GM06990 (cell line): ENCODE data around the gene GMEB1.
"Not testable (repeated sequence)": the region's sequence is repeated elsewhere in the genome, so short reads cannot be mapped to it uniquely, and the experiment has no call there.

Source experiments
- DNase-seq: peaks from one replicate; pipeline ENCODE4 v3.0.0-alpha.2; 2011; ENCODE audit not compliant: insufficient read length; ENCODE audit errors: extremely low read depth
- H3K27me3 ChIP-seq: replicated peaks from 2 replicates; pipeline ENCODE4 v1.6.0; 2011; ENCODE audit warnings: low read length; ENCODE audit not compliant: control insufficient read depth, insufficient read depth
- H3K36me3 ChIP-seq: 2 replicates; pipeline ENCODE4 v1.5.1; 2011; ENCODE audit warnings: low read length; ENCODE audit not compliant: control insufficient read depth, insufficient read depth
- H3K4me3 ChIP-seq: replicated peaks from 2 replicates; pipeline ENCODE4 v1.5.1; 2011; ENCODE audit warnings: low read depth, mild to moderate bottlenecking, control low read depth, low read length
- CTCF ChIP-seq: IDR thresholded peaks from 2 replicates; pipeline ENCODE4 v1.5.1; 2011; ENCODE audit warnings: low read length, control low read depth, mild to moderate bottlenecking, inconsistent platforms; ENCODE audit not compliant: insufficient read depth, poor library complexity, severe bottlenecking

Gene GMEB1

DNA sequence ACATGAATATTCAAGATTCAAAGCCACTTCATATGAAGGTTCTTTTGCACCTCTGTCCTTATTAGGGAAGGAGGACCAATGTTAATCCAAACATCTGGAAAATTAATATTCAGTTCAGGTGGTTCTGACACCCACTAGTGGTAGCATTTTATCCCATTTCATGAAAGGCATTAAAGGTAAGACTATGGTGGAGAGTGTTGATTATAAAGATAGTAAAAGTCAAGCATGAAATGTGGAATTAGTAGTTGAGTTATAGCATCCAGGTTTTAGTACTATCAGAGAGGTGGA lies 50.7 kb downstream of the GMEB1 start:
- peak; percentile 9 for TF ChIP-seq CTCF

GRCh38 chr1:28720376-28720775 lies 51.8 kb downstream of the GMEB1 start:
- no peak overlapping the region for H3K4me3 ChIP-seq
- no peaks in the 10 kb centered on the region for H3K27me3 ChIP-seq
- no peaks in the 10 kb centered on the region for H3K36me3 ChIP-seq
- TF ChIP-seq CTCF, result no peak
- no peak for DNase-seq

More for the DNA sequence above, 50.7 kb downstream of the GMEB1 start:
- no peak for DNase-seq
- H3K36me3 ChIP-seq, result peaks cover 2% of the 10 kb centered on the region
- no peak overlapping the region for H3K4me3 ChIP-seq
- no peaks in the 10 kb centered on the region for H3K27me3 ChIP-seq

GRCh38 chr1:28721927-28722326 lies 53.3 kb downstream of the GMEB1 start:
- not testable (repeated sequence) for DNase-seq, H3K36me3 ChIP-seq

GRCh38 chr1:28725365-28725764 lies 56.8 kb downstream of the GMEB1 start:
- DNase-seq, H3K4me3 ChIP-seq, H3K27me3 ChIP-seq, H3K36me3 ChIP-seq: not testable (repeated sequence)

More at GRCh38 chr1:28721927-28722326, 53.3 kb downstream of the GMEB1 start:
- not testable (repeated sequence) for H3K4me3 ChIP-seq, H3K27me3 ChIP-seq

- no peak for TF ChIP-seq CTCF
These were observed 67.4 kb downstream of the GMEB1 start for GRCh38 chr1:28735961-28736449.

DNA sequence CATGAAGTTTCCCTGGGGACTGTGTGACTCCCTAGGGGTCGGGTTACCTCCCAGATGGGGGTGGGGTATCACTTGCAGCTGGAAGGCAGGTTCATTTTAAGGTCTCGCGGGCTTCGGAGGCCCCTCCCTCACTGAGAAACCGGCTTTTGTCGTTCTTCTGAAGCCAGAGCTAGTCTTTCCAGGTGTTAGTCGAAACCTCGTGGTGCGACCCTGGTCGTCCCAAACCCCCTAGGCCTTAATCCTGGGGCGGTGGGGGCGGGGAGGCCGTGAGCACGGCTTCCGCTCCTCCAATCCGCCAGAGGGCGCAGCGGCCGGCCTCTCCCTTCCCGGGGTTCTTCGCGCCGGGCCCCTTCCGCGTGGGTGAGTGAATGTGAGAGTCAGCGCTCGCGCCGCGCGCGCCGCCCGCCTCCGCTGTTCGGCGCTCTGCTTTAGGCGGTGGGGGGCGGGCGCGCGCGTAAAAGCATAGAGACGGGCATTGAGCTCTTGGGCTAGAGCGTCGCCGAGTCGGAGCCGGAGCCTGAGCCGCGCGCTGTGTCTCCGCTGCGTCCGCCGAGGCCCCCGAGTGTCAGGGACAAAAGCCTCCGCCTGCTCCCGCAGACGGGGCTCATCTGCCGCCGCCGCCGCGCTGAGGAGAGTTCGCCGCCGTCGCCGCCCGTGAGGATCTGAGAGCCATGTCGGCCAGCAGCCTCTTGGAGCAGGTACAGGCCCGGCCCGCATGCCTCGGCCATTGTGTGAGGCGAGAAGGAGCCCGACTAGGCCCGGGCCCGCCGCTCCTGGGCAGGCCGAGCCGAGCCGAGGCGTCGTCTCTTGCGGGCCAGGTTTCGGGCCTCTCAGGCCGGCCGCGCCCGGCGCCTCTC lies 68.1 kb downstream of the GMEB1 start, which contains the start of gene YTHDF2:
Gene YTHDF2, plus strand, starts transcription at position 491 of the 857 bp plus-strand sequence. Its CDS starts 181 bp downstream, at position 672.
- Histone ChIP-seq H3K27me3 (no peaks in the 10 kb centered on the region), H3K36me3 (no peaks in the 10 kb centered on the region; the same call in 1 of the 2 replicates), H3K4me3 (peak within 1 kb of the TSS; percentile 88)
- DNase-seq, result peak; percentile 100
- peak; percentile 88 for TF ChIP-seq CTCF

More at GRCh38 chr1:28735961-28736449, 67.4 kb downstream of the GMEB1 start:
- DNase-seq, result no peak
- H3K4me3 ChIP-seq, result peak overlapping the region; percentile 58
- H3K36me3 ChIP-seq, result no peaks in the 10 kb centered on the region; the same call in 1 of the 2 replicates
- no peaks in the 10 kb centered on the region for H3K27me3 ChIP-seq
